ENCODE measurements around the gene CRIP1.

The CRIP1 gene

DNA sequence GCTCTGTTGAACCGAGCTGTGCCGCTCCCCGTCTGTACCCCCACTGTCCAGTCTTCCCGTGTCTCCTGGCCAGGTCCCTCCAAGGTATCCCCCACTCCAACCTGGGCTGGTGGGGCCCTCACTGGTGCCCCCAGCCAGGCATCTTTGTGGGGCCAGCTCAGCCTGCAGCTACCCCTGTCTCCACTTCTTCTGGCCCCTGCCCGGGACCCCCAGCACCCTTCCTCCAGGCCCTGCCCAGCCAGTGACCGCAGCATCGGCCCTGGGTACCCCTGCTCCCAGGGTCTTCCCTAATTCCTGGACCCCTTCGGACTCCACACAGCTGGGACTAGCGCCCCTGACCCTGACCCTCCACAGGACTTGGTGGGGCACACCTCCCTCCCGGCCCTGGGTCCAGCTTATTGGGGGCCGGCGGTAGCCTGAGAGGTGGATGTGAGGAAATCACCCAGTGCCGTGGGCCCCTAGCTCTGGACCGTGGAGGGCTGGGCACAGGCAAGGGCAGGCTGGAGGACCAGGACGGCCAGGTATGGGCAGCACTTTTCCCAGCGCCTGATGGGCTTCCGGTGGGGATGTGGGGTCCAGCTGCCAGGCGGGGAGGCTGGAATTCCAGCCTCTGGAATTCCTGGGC, 4.1 kb upstream of the CRIP1 start:
- no peak for DNase-seq

- DNase-seq, result no peak
Observed at GRCh38 chr14:105483300-105484068, 3.2 kb upstream of the CRIP1 start.

- DNase-seq, result no peak
Observed at GRCh38 chr14:105484069-105484996, 2.4 kb upstream of the CRIP1 start.

DNA sequence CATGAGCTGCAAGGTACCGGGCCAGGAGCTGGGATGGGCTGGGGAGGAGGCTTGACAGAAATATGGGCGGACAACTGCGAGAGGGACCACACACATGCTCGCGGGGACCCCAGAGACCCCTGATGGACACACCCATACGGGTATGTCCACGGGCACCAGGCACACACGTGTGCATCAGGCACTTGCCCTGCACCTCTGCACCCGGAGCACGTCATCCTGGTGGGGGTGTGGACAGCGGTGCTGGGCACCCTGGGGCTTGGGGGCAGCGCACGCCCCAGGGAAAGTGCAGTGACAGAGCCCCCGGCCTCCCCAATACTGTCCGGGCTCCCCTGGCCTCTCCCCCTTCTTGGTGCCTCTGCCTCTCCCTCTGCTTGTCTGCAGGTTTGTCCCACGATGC, 1.7 kb upstream of the CRIP1 start:
- no peak for DNase-seq

GRCh38 chr14:105485739-105486162, 935 bp upstream of the CRIP1 start:
- no peak for DNase-seq

GRCh38 chr14:105486974-105487448, 325 bp downstream of the CRIP1 start:
- DNase-seq, result no peak

GRCh38 chr14:105487449-105487985, 831 bp downstream of the CRIP1 start:
- no peak for DNase-seq

- no peak for DNase-seq
Observed at GRCh38 chr14:105487986-105488777, 1.5 kb downstream of the CRIP1 start.

DNA sequence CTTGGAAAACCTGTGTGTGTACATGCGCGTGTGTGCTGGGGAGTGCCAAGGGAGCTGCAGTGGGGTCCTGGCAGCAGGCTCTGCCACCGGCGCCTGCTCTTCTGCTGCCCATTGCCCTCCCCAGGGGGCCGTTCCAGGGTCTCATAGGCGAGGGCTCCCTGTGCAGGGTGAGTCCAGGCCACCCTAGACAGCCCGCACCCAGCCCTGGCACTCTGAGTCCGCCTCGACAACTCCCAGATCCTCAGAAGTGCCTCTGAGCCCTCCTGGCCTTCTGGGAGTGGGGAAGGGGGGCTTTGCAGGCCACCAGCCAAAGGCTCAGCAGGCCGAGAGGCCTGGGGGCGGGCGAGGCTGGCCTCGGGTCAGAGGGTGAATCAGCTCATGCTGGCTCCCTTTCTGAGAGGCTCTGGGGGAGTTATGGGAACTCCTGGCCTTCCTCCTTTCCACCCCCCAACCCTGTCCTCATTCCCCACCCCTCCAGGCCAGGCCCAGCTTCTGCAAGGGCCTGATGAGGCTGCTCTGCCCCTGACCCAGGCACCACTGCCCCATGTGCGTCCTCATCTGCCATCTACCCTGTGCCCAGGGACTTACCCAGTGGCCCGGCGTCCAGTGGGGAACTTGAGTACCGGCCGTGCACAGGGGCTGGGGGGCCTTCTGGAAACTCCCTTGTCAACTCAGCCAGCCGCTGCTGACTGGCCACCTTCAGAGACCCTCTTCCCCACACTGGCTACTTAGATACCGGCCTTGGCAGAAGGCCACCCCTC, 2.3 kb downstream of the CRIP1 start:
- no peak for DNase-seq

GRCh38 chr14:105489542-105490266, 3.0 kb downstream of the CRIP1 start:
- peak; percentile 97 for DNase-seq

- no peak for DNase-seq
Observed at GRCh38 chr14:105490267-105490571, 3.5 kb downstream of the CRIP1 start.

DNA sequence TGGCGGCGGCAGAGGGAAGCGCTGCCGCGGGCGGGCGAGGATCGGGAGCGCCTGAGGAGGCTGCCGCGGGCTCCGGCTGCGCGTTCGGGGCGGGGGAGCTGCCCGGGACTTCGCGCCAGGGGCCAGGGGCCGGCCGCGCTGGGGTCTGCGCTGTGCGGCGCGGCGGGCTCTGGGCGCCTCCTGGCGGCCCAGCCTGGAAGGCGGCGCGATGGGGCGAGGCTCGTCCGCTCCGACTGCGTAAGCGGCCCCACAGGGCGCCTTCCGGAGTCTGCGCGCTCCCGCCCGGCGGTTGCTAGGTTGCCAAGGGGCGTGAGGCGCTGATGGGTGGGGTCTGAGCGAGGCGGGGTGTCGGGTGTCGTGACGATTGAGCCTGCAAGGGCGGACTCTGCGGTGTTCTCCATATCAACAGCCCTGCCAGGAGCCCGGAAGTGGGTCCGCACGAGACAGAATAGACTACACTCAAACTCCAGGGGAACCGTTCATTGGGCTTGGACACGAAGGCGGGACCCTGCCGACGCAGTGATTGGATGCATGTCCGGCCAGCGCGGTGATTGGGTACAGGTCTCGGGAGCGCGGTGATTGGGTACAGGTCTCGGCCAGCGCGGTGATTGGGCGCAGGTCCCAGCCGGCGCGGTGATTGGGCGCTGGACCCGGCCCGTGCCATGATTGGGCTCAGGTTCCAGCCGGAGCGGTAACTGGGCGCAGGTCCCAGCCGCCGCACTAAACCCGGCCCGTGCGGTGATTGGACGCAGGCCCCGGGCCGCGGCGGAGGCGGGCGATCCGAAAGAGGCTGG, 4.1 kb downstream of the CRIP1 start, which contains the start of gene TEDC1:
TEDC1 (plus strand) TSS at position 675 of the 794 bp plus-strand sequence. CDS start 130 bp downstream, outside the sequence.
- peak; percentile 100 for DNase-seq

- peak; percentile 57 for DNase-seq
Observed at GRCh38 chr14:105491366-105491973, 4.8 kb downstream of the CRIP1 start.

- DNase-seq, result no peak
Observed at GRCh38 chr14:105492031-105492970, 5.6 kb downstream of the CRIP1 start.

DNA sequence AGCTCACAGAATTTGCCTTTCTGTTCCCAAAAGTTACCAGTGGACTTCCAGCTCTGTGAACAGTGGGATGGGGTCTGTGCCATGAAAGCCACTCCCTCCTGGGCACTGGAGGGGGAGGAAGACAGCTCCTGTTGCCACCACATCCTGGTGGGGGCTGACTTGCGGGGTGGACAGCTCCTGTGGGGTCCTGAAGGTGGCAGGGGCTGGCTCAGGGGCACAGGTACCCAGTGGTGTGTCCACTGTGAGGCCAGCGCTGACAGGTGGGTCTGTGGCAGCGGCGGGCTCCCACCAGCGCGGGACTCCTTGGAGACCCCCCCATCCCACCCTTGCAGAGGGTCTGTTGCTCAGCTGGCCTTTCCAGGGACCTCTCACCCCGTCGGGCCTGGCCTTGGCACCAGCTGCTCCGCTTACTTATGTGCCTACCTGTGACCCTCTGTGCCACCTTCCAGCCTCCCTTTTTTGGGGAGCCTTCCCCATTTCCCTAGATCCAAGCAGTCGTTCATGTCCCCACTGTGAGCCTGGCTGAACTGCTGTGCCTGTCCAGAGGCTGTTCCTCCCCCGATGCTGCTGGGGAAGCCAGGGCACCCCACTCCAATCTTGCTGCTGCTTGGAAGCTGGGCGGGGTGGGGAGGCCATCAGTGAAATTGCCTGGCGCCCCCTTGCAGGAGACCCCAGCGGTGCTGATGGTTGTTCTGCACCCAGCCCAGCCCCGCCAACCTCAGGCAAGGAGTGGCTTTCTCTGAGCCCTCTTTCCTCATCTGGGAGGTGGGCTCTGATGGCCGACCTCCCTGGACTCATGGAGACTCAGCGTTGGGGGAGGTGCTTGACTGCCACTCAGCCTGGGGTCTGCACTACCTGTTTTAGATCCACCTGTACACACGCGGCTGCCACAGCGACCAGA, 6.5 kb downstream of the CRIP1 start:
- no peak for DNase-seq

GRCh38 chr14:105493921-105494605, 7.4 kb downstream of the CRIP1 start:
- no peak for DNase-seq

- no peak for DNase-seq
Observed at GRCh38 chr14:105494606-105494929, 7.9 kb downstream of the CRIP1 start.

All from NCI-H1694 treated with DMSO at 0.1 percent for 48 hours (cell line).